HG03139 (cell line): ENCODE measurements around the gene RAPGEF4.
"Not testable (repeated sequence)": the region's sequence is repeated elsewhere in the genome, so short reads cannot be mapped to it uniquely, and the experiment has no call there.

Source experiments
- ATAC-seq: cut with Tn5 transposase; IDR thresholded peaks from one replicate; pipeline ENCODE4 v1.9.1; 2021; ENCODE audit not compliant: unreplicated experiment

Gene RAPGEF4

DNA sequence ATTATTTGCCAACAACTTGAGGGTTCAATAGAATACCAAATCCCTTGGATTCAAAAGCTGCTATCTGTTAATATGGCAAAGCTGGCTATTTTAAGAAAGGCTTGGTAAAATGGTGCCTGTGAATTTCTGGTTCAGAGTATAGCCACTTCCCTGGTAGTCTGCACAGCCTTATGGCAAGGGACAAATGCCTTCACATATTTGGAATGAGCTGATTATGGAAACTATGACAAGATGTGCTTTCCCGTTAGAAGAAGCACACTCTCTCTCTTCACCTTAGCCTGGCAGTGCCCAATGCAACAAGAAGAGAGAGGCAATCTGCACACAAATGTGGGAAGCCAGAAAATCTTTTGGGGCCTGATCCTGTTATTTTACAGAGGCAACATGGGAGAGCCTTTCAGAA lies 292.5 kb downstream of the RAPGEF4 start:
- ATAC-seq: no peak

DNA sequence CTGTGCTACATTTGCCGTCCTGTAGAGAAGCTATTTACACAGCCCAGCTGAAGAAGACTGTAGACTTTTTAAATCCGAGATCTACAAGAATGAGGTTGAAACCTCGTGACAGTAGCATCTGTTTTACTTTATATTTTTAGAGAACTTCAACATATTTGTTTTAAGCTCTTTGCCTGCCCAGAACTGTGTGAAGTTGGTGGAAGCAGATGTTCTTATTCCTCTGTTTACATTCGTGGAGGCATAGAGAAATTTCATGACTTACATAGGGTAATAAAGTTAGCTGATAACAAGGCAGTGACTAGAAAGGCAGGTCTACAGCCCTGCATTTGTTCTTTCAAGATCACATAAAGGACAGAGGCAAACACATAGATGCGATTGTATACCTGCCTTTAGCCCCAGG lies 293.0 kb downstream of the RAPGEF4 start:
- ATAC-seq: no peak

DNA sequence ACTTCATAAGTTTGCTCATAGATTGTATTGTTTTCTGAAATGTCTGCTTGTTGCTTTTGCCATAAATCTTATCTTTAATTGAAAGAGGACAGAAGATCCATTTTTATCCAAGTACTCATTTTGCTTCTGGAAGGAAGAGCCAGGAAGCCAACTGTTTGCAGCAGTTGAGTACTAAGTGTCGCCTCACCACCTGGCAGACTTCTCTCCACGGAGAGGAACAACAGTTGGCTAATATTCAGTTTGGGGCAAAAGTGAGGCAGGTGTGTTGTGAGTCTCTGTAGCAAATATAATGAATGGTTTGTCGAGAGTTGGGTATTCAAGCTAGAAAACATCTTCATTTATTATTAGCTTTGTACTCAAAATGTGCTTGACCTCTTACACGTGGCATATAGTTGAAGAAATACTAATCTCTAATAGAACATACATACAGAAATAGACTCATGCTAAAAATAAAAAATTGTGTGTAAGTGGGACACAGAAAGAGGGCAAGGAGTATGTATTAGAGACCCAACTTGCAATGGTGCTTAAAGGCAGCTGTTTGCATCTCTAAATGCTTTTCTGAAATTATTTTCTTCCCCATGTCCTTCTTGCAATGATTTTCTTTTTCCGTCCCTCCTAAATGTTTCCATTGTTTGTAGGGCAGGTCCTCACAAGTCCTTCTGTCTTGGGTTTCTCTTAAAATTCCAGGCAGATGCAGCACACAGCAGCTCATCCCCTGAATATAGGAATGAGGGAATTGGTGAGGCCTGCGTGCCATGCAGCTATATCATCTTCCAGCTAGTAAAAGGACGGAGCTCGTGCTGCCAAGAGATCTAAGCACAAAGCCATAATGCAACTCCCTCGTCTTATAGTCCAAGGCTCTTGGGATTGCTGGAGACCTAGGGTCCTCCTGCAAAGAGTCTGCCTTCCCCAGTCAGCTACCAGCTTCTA lies 295.2 kb downstream of the RAPGEF4 start:
- ATAC-seq: no peak

DNA sequence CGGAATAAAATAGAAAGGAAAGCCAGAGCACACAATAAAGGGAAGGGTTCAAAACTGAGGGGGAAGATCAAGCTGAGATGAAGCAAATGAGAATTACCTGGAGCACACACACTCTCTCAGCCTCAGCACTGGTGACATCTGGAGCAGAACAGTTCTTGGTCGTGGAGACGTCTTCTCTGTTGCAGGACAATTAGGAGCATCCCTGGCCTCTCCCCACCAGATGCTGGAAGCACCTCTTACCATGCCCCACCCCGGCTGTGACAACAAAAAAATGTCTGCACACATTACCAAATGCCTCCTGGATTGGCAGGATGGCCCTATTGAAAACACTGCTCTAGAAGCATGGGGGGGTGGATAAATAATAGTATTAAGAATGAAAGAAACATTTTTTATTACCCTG lies 296.4 kb downstream of the RAPGEF4 start:
- ATAC-seq: no peak

DNA sequence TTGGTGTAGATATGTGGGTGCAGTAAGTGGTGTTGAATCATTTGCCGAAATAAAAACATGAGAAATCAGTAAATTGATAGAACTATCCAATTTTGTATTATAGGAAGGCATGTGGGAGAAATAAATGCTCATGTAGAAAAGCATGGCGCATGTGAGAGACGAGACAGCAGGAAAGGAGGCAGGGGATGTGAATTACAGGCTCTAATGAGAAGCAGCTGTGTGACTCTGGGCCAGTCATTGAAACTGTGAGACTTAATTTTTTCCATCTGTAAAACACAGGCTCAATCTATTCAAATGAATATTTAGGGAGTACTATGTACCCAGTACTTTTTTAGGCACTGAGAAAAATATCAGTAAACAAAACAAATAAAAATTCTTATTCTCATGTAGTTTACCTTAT lies 297.4 kb downstream of the RAPGEF4 start:
- ATAC-seq: no peak

DNA sequence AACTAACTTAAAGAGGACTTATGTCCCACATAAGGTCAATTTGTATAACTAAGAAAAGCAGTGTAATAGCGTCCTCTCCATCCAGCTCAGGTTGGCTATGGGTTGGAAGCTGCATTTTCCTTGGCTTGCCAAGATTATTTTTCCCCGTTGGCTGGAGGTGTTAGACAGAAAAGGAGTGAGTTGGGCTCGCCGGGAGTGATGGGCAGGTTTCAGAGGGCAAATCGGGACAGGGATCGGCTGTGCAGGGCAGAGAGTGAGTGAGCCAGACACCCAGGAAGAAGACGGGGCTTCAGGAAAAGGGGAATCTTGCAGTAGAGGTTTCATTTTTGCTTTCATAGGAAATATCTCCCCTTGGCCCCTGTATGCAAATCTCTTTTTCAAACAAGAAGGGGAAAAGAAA lies 298.5 kb downstream of the RAPGEF4 start:
- ATAC-seq: no peak

DNA sequence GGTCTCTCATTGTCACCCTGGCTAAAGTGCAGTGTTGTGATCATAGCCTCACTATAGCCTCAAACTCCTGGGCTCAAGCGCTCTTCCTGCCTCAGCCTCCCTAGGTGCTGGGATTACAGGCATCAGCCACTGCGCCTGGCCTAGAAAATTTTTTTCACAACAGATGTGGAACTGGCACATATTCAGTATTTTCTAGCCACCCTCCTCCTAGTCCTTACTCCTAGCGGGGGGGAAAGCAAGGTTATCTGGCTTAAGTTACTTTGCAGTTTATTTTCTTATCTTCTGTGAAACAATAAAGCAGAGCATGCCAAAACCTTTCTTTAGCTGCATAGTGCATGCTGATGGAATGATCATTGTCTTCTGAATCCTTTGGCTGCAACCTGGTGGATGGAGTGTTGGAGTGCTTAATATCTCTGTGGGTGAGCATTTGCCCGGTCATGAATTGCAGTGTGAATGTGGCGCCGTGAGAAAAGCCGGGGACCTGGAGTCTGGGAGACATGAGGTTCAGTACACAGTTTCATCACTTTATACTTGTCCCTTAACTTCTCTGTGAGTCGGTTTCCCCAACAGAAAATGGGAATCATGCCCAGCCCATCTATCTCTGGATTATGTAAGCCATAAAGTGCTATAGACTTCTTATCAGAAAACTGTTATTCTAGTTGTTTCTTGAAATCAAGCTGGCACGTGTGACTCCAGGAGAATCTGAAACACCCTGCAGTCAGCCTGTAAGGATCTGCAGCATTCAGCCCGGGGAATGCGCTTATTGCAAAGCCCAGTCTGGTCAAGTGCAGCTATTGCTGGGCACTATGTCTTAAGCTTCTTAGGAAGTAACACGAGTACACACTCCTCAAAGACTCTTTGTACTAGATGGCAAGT lies 301.8 kb downstream of the RAPGEF4 start:
- no peak for ATAC-seq

DNA sequence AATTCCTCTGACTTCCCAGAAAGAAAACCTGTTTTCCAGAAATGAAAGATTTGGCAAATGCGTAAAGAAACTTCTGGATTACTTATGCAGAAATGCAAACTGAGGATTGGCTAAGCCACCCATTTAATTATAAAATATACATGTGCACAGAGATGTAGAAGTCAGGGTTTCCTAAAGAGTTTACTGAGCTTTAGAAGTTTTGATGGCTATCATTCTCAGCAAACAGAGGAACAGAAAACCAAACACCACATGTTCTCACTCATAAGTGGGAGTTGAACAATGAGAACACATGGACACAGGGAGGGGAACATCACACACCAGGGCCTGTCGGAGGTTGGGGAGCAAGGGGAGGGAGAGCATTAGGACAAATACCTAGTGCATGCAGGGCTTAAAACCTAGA lies 302.6 kb downstream of the RAPGEF4 start:
- not testable (repeated sequence) for ATAC-seq

DNA sequence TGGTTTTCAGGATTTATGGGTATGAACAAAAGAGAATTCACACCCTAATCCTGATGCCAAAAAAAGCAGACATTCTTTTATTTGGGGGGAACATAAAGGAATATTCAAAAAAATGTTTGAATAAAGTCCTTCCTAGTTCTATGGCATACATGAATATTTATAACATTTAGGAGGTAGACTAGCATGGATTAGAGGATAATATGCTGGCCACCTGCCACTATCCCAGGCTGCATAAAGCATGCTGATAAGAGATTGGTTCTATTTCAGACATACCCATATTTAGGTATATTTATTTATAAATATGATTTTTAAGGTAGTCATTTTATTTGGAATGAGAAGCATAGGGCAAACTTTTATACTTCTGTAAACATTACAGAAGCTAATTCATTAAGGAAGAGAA lies 305.1 kb downstream of the RAPGEF4 start:
- no peak for ATAC-seq

DNA sequence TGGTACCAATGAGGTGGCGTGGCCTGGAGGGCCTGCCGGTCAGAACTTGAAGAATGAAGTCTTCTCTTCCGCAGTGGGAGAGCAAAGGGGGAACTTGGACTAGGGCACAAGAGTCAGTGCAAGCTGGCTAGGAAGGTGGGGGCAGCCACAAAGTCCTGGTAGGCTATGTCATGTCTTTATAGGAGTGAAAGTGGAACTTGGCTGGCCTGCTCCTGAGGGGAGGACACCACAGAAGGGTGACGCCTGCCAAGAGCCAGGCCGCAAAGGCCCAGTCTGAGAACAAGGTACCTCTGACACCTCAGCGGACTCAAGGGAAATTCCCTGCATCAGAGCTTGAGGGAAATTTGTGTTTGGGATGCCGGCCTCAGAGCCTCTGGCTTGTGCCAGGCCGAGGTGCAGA lies 307.8 kb downstream of the RAPGEF4 start:
- ATAC-seq: no peak

DNA sequence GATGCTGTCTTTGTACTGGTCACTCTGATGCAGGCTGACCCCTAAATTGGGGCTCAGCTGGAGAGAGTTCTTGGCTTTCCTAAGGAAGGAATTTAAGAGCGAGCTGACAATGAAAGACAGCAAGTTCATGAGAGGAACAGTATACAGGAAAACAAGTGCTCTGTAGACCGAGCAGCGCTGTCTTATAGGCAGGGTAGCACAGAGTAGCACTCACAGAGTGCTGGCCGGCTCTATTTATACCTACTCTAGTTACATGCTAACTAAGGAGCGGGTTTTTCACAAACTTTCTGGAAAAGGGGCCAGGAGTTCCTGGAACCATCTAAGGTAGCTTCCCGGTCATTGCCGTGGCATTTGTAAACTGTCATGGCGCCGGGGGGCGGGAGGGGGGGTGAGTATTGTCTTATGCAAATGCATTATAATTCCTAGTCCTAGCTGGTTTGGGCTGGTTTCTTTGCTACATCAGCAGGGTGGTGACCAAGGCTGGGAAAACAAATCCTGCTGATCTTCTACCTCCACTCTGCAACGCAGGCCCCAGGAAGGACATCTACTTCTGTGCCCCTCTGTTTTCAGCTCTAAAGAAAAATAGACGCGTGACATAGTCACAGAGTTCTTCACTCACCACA lies 308.4 kb downstream of the RAPGEF4 start:
- no peak for ATAC-seq

DNA sequence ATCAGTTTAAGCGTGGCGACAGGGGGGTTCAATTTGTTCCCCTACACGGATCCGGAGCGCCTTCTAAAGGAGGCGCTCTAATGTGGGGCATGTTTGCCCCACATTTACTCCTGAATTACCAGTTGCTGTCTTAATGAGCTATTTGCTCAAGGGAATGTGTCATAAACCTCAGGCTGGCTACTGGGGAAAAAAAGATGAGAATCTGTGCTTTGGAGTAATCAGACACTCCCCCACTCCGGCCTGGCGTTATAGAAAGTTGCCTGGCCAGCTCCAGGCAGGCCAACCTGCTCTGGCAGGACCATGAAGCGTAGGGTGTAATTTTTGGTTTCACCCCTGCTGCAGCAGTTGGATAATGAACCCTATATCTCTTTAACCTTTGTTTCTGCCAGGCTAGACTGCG lies 309.0 kb downstream of the RAPGEF4 start:
- no peak for ATAC-seq

DNA sequence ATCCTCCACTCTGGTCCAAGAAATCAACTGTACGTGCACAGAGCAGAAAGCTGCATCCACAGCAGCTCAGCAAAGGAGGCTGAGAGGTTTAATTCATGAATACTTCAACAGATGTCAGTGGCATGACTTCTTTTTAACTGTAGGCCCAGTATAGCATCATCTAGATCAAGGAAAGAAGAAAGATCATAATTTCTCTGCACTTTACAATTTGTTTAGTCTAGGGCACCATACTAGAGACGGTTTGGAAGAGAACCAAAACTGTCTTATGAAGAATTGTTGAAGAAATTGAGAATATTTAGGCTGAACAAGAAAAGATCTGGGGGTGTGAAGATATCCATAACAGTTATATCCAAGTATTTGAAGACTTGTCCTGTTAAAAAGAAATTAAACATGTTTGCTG lies 309.5 kb downstream of the RAPGEF4 start:
- no peak for ATAC-seq

DNA sequence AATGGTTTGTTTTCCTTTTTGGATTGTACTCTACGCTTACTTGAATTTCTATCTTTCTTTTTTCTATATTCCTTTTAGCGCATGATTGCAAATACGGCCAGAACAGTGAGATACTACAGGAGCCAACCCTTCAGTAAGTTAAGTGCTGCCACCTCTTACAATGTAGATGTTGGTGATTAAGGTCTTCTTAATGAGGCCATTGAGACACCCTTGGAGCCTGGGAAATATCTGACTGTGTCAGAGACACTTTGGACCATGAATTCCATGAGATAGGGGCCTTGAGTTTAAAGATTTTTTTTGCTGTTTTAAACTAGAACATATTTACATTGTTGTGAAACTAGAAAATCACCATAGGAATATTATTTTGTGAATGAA lies 312.9 kb downstream of the RAPGEF4 start:
- ATAC-seq: peak; percentile 17

DNA sequence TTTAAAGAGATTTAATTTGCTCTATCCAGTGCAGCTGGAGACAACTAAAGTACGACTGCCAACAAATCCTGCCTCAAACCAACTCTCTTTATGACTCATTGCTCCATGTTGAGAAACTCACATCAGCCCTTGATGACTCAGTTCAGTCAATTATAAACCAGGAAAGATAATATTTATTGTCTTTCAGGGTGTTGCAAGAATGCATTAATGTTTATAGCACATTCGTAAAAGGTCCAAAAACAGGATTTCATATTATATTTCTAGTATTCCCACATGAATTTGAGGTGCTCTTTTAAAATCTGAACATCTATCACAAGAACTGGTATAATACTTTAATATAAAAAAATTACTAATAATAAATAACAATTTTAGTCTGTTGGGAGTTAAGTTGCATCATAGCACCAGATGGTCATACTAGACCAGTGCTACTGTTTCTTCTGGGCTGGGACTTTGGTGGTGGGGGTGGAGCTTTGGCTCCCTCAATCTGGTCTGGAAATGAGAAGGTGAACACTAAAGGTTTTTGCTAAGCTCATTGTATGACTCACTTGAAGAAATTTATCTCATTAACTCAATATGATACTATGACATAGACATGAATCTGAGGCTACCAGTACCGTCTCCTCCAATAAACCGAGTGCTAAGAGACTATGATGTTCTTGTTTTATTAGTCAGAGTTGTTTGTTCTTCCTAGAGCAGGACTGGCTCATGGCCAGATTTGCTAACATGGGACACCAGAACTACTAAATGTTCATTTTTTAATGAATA lies 313.4 kb downstream of the RAPGEF4 start:
- ATAC-seq: peak; percentile 88

DNA sequence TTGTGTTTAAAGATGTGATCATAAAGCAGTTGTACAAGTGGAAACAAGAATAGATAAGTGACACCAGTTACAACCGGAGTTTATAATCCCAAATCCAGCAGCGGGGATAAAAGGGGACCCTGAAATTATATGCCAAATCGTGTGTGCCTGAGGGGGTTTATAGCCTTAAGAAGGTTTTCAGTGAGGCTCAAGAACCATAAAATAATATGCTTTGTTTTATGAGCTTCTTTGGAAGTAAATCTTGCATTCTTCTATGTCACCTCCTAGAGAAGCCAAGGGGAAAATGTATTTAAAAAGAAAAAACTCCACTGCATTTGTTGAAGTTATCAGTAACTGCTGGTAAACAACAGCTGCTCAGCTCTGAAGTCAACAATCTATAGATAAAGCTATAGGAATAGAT lies 314.2 kb downstream of the RAPGEF4 start:
- no peak for ATAC-seq

DNA sequence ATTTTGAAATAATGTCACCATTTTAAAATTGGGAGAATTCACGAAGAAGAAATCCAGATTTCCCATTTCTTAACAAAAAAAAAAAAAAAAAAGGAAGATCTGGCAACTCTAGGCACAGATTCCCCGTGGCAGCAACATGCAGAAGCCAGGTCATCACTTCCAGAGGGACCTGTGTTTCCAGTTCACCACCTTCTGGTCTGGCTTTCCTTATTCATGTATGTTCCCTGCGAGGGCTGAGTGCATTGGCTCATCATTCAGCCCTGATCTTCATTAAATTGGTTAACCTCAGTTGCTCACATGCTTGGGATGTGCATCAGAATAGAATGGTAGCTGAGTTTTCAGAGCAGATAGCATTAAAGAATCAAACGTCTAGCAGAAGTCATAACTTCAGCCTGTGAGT lies 315.0 kb downstream of the RAPGEF4 start:
- no peak for ATAC-seq

DNA sequence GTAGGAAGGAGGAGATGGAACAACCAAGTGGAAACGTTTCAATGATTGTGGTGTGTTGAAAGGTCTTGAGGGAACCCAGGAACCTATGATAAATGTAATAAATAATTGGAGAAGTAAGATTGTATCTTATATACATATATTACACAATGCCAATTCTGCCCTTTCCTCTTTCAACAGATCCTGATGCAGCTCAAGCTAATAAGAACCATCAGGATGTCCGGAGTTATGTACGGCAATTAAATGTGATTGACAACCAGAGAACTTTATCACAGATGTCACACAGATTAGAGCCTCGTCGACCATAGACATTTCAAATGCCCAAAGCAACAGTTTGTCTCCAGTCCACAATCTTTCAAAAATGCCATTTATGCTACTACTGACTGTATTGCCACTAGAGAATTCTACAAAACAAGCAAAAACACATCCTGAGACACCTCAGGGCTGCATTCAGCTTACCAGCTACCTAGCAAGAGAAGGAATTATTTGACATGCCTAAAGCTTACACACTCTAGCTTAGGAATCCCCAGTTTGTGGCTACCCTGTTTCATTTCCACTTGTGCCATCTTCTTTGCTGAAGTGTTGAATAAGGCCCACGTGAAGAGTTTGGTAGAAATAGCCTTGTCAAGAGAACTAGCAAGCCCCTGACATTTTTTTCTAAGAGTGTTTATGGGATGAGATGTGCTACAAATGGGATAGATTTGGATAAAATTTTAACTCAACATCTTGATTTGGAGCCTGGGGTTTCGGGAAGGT lies 316.0 kb downstream of the RAPGEF4 start:
- ATAC-seq: no peak

DNA sequence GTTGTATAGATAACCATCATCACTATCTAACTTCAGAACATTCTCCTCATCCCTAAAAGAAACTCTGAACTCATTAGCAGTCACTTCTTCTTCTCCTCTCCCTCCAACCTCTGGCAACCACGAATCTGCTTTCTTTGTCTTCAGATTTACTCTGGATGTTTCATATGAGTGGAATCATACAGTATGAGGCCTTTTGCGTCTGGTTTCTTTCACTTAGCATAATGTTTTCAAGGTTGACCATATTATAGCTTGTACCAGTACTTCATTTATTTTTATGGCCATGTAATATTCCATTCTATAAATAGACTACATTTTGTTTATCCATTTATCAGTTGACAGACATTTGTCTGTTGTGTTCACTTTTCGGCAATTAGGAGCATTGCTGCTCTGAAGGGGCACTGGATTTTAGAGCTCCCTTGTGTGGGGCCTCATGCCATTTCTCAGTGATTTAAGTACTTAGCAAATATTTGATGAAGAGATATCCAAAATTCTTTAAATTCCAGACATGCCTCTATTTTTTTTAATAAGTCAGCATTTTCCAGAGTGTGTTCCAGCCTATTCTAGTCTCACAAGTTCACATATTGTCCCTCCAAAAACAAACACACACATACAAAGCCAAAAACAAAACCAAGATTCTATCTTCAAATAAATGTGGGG lies 317.5 kb downstream of the RAPGEF4 start:
- ATAC-seq: no peak

DNA sequence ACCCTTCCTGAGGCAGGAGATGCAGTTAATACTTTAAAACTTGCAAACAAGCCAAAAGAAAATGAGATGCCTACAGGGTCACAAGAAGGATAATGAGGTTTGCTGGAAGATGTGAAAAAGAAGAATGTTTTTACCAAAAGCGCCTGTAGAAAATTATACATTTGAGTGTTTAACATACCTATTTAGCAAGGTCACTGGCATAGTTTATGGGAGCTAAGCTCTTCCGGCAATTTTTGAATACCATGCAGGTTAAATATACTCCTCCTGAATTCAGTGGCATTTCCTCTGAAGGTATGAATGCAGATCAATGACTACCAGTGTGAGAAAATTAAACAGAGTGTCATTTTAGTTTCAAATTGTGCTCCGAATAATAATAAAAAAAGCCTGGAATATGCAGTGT lies 318.8 kb downstream of the RAPGEF4 start:
- ATAC-seq: no peak
